Measurements from ENCODE around the gene FARS2.

FARS2 gene

DNA sequence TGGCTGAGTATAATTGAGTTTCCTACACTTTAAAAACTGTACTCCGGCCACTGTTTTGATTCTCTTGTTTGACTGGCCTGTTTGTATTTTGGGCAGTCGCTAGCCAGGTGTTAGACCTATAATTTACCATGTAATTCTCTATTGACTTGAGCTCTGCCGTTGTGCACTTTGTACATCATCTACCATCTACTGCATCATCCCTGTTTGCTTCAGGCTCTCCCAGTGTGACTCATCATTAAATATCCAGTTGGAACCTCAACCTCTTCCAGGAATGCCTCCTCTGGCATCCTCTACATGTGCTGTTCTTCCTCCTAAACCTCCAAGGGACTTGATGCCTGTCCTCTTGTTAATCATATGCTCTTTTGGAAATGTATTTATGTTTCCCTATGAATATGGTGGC lies 72.3 kb downstream of the FARS2 start:
- Histone ChIP-seq H3K79me2 (ENCODE audit: low read length) (peaks cover 37% of the 10 kb centered on the region), H3K4me2 (ENCODE audit: low read length) (peak overlapping the region; percentile 50), H4K20me1 (ENCODE audit: insufficient read depth, low read length) (no peaks in the 10 kb centered on the region), H3K9me3 (ENCODE audit: insufficient read depth, low read length) (no peaks in the 10 kb centered on the region), H3K36me3 (replicated peaks; ENCODE audit: low read depth, low read length) (no peaks in the 10 kb centered on the region), H3K4me3 (ENCODE audit: low read length) (no peak overlapping the region), H3K27ac (ENCODE audit: low read length) (peak overlapping the region; percentile 99), H3K4me1 (ENCODE audit: low read length) (peaks cover 55% of the 10 kb centered on the region), H2AFZ (ENCODE audit: low read depth, low read length) (no peak overlapping the region), H3K9ac (ENCODE audit: low read length) (no peak overlapping the region), H3K27me3 (ENCODE audit: low read depth, low read length) (no peaks in the 10 kb centered on the region)
- TF ChIP-seq, protein P1, sequence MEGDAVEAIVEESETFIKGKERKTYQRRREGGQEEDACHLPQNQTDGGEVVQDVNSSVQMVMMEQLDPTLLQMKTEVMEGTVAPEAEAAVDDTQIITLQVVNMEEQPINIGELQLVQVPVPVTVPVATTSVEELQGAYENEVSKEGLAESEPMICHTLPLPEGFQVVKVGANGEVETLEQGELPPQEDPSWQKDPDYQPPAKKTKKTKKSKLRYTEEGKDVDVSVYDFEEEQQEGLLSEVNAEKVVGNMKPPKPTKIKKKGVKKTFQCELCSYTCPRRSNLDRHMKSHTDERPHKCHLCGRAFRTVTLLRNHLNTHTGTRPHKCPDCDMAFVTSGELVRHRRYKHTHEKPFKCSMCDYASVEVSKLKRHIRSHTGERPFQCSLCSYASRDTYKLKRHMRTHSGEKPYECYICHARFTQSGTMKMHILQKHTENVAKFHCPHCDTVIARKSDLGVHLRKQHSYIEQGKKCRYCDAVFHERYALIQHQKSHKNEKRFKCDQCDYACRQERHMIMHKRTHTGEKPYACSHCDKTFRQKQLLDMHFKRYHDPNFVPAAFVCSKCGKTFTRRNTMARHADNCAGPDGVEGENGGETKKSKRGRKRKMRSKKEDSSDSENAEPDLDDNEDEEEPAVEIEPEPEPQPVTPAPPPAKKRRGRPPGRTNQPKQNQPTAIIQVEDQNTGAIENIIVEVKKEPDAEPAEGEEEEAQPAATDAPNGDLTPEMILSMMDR (IDR thresholded peaks at IDR 0.05; ENCODE audit: low read depth, low read length), result no peak
- no peak for TF ChIP-seq EZH2phosphoT487 (IDR thresholded peaks at IDR 0.05; ENCODE audit: low read depth)

DNA sequence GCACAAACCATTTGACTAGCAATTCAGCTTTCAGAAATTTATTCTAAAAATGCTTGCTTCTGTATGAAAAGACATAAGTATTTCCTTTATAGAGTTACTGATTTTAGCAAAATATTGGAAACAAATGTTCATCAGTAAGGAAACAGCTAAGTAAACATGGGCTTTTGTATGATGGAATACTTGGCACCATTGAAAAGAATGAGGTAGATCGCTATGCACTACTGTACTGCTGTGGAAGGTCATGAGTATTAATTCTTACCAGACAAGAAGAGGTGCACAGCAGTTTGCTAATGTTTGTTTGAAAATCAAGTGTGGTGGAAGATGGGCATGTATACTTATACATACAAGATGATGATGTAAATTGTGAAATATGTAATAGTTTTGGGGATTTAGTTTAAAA lies 73.0 kb downstream of the FARS2 start:
- Histone ChIP-seq H3K9me3 (ENCODE audit: insufficient read depth, low read length) (no peaks in the 10 kb centered on the region), H4K20me1 (ENCODE audit: insufficient read depth, low read length) (no peaks in the 10 kb centered on the region), H3K27ac (ENCODE audit: low read length) (peak overlapping the region; percentile 99), H3K27me3 (ENCODE audit: low read depth, low read length) (no peaks in the 10 kb centered on the region), H3K4me3 (ENCODE audit: low read length) (no peak overlapping the region), H2AFZ (ENCODE audit: low read depth, low read length) (no peak overlapping the region), H3K4me1 (ENCODE audit: low read length) (peaks cover 62% of the 10 kb centered on the region), H3K9ac (ENCODE audit: low read length) (no peak overlapping the region), H3K36me3 (replicated peaks; ENCODE audit: low read depth, low read length) (no peaks in the 10 kb centered on the region), H3K4me2 (ENCODE audit: low read length) (peak overlapping the region; percentile 41; the same call in 1 of the 2 replicates), H3K79me2 (ENCODE audit: low read length) (peaks cover 44% of the 10 kb centered on the region)
- TF ChIP-seq, protein P1 (IDR thresholded peaks at IDR 0.05; ENCODE audit: low read depth, low read length), result no peak
- TF ChIP-seq EZH2phosphoT487 (IDR thresholded peaks at IDR 0.05; ENCODE audit: low read depth), result no peak

DNA sequence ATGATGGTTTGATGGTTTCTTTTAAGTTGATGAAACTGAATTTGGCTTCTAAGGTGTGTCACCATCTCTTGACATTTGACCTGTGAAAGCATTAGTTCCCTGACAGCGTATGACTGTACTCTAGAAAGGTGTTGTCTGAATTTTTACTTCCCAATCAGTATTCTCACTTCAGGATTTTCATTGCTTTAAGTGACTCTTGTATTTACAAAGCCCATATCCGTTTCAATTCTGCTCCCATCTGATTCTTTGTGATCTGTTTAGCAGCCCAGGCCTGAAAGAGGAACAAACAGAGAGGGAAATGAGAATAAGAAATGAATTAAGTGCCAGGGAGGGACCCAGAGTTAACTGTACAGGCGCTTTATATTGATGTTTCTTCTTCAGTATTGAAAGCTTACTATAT lies 73.7 kb downstream of the FARS2 start:
- no peak for TF ChIP-seq EZH2phosphoT487 (IDR thresholded peaks at IDR 0.05; ENCODE audit: low read depth)
- TF ChIP-seq, protein P1 (IDR thresholded peaks at IDR 0.05; ENCODE audit: low read depth, low read length), result no peak
- H4K20me1 ChIP-seq (ENCODE audit: insufficient read depth, low read length), result no peaks in the 10 kb centered on the region

DNA sequence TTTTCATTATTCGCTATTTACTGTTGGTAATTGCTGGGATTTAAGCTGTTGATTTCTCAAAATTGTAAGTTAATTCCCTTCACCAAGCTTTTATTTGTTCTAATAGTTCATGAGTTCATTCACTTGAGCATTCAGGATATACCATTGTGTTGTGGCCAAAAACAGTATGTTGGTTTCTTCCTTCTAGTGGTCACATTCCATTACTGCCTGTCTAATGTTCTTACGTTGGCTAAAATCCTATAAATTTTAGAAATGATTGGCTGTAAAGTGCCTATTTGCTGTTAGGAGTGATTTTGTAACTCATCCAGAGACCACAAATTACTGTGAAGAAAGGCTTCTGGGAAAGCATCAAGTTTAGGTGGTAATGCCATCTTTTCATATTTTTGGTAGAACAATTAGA lies 76.3 kb downstream of the FARS2 start:
- H3K4me3 ChIP-seq (ENCODE audit: low read length), result peak overlapping the region; percentile 65
- no peaks in the 10 kb centered on the region for H3K27me3 ChIP-seq (ENCODE audit: low read depth, low read length)
- H2AFZ ChIP-seq (ENCODE audit: low read depth, low read length), result no peak overlapping the region
- peaks cover 82% of the 10 kb centered on the region for H3K4me1 ChIP-seq (ENCODE audit: low read length)
- H3K9me3 ChIP-seq (ENCODE audit: insufficient read depth, low read length), result no peaks in the 10 kb centered on the region
- peak overlapping the region; percentile 77 for H3K27ac ChIP-seq (ENCODE audit: low read length)
- H3K36me3 ChIP-seq (replicated peaks; ENCODE audit: low read depth, low read length), result no peaks in the 10 kb centered on the region
- peak overlapping the region; percentile 65; the same call in 1 of the 2 replicates for H3K9ac ChIP-seq (ENCODE audit: low read length)
- H3K4me2 ChIP-seq (ENCODE audit: low read length), result peak overlapping the region; percentile 88
- H4K20me1 ChIP-seq (ENCODE audit: insufficient read depth, low read length), result no peaks in the 10 kb centered on the region
- no peak for TF ChIP-seq EZH2phosphoT487 (IDR thresholded peaks at IDR 0.05; ENCODE audit: low read depth)
- TF ChIP-seq, protein P1 (IDR thresholded peaks at IDR 0.05; ENCODE audit: low read depth, low read length), result no peak
- H3K79me2 ChIP-seq (ENCODE audit: low read length), result peaks cover 58% of the 10 kb centered on the region

More for the DNA sequence above, 73.7 kb downstream of the FARS2 start:
- Histone ChIP-seq H3K79me2 (ENCODE audit: low read length) (peaks cover 51% of the 10 kb centered on the region), H2AFZ (ENCODE audit: low read depth, low read length) (no peak overlapping the region), H3K4me1 (ENCODE audit: low read length) (peaks cover 69% of the 10 kb centered on the region), H3K4me3 (ENCODE audit: low read length) (no peak overlapping the region), H3K4me2 (ENCODE audit: low read length) (peak overlapping the region; percentile 75), H3K9ac (ENCODE audit: low read length) (peak overlapping the region; percentile 36; the same call in 1 of the 2 replicates), H3K36me3 (replicated peaks; ENCODE audit: low read depth, low read length) (no peaks in the 10 kb centered on the region), H3K9me3 (ENCODE audit: insufficient read depth, low read length) (no peaks in the 10 kb centered on the region), H3K27me3 (ENCODE audit: low read depth, low read length) (no peaks in the 10 kb centered on the region), H3K27ac (ENCODE audit: low read length) (peak overlapping the region; percentile 99)

All from OCI-LY3 (cell line).